AG09319 (cell line): ENCODE data around the gene TLCD2.
"Not testable (repeated sequence)": the region's sequence is repeated elsewhere in the genome, so short reads cannot be mapped to it uniquely, and the experiment has no call there.

Experiments
- DNase-seq: peaks from one replicate; pipeline ENCODE4 v3.0.0-alpha.2; 2010; ENCODE audit warnings: low read depth; ENCODE audit errors: extremely low read depth
- CTCF ChIP-seq: IDR thresholded peaks from 2 replicates; pipeline ENCODE4 v1.5.1; 2011; ENCODE audit warnings: low read depth, mild to moderate bottlenecking, inconsistent platforms, low read length, moderate library complexity

Gene TLCD2

GRCh38 chr17:1707107-1707506 lies 3.1 kb downstream of the TLCD2 start:
- no peak for DNase-seq
- TF ChIP-seq CTCF: no peak

GRCh38 chr17:1705004-1705403 lies 5.2 kb downstream of the TLCD2 start:
- no peak for TF ChIP-seq CTCF
- no peak for DNase-seq

GRCh38 chr17:1703063-1703462 lies 7.1 kb downstream of the TLCD2 start:
- DNase-seq: no peak
- TF ChIP-seq CTCF: no peak

GRCh38 chr17:1699891-1700290 lies 10.3 kb downstream of the TLCD2 start:
- not testable (repeated sequence) for DNase-seq

- TF ChIP-seq CTCF: no peak
- no peak for DNase-seq
These were observed 12.5 kb downstream of the TLCD2 start for GRCh38 chr17:1697681-1698080.

- no peak for TF ChIP-seq CTCF
- DNase-seq: no peak
These were observed 14.8 kb downstream of the TLCD2 start for GRCh38 chr17:1695365-1695764.

- TF ChIP-seq CTCF: no peak
- no peak for DNase-seq
These were observed 16.8 kb downstream of the TLCD2 start for GRCh38 chr17:1693339-1693738.

- DNase-seq: no peak
- no peak for TF ChIP-seq CTCF
These were observed 19.5 kb downstream of the TLCD2 start for GRCh38 chr17:1690544-1691221.

- not testable (repeated sequence) for DNase-seq
These were observed 21.8 kb downstream of the TLCD2 start for GRCh38 chr17:1688405-1688804.
